AG04450 (cell line): ENCODE results near the gene MMP19. TPM values are rescaled to one million over a fixed set of nuclear protein-coding genes. Genes with fewer than 3 reads are reported as not detected.

Experiments used
- CTCF ChIA-PET: fragments of 300-600, 350-600 bp; formaldehyde crosslinking; extraction: SDS; loops from one replicate; lab custom pipeline; 2022; ENCODE audit warnings: antibody characterized with exemption, inconsistent platforms; lab: Charles Lee
- POLR2A ChIA-PET: fragments of 350-600 bp; formaldehyde crosslinking; extraction: SDS; loops from one replicate; lab custom pipeline; 2021; ENCODE audit warnings: antibody characterized with exemption, inconsistent platforms; lab: Yijun Ruan, JAX
- DNase-seq: peaks from one replicate; pipeline ENCODE4 v3.0.0-alpha.2; 2011; ENCODE audit warnings: low read depth, low spot score
- H3K27ac ChIP-seq: one replicate; pipeline ENCODE4 v1.5.1; 2012; ENCODE audit warnings: low read depth, low read length, control low read depth
- H3K27me3 ChIP-seq: one replicate; pipeline ENCODE4 v1.6.0; 2012; ENCODE audit warnings: low read length; ENCODE audit not compliant: control insufficient read depth, insufficient read depth
- H3K4me3 ChIP-seq: 2 replicates; pipeline ENCODE4 v1.5.1; 2011; ENCODE audit warnings: mild to moderate bottlenecking, low read depth, low read length, control low read depth
- H3K9me3 ChIP-seq: 2 replicates; pipeline ENCODE4 v1.5.1; 2012; ENCODE audit warnings: low read length; ENCODE audit not compliant: control insufficient read depth, insufficient read depth
- polyA plus RNA-seq: library from polyadenylated mRNA; depleted of rRNA; stranded (reverse); fragments of >200 nt; gene quantifications from 2 replicates; pipeline ENCODE4 v1.2.3, GENCODE V29; 2011
- TF ChIP-seq, protein P1 (sequence below): IDR thresholded peaks from 2 replicates; pipeline ENCODE4 v1.5.1; 2011; ENCODE audit warnings: low read depth, low read length, control low read depth, inconsistent platforms

MMP19 gene
- polyA plus RNA-seq, 1 experiment, result 43.8 TPM

DNA sequence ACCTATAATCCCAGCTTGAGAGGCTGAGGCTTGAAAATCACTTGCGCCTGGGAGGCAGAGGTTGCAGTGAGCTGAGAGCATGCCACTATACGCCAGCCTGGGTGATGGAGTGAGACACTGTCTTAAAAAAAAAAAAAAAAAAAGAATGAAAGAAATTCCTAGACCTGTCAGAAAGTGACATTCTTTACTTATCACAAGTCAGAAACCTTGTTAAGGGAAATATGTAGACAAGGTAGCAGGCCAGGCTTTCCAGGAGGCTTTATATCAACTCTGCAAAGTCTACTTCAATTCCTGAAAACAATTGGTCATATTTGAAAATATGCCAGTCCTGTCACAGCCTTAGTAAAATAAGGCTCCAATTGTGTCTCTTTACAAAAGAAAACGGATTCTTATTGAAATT, 19.1 kb upstream of the MMP19 start:
- TF ChIP-seq, protein P1, sequence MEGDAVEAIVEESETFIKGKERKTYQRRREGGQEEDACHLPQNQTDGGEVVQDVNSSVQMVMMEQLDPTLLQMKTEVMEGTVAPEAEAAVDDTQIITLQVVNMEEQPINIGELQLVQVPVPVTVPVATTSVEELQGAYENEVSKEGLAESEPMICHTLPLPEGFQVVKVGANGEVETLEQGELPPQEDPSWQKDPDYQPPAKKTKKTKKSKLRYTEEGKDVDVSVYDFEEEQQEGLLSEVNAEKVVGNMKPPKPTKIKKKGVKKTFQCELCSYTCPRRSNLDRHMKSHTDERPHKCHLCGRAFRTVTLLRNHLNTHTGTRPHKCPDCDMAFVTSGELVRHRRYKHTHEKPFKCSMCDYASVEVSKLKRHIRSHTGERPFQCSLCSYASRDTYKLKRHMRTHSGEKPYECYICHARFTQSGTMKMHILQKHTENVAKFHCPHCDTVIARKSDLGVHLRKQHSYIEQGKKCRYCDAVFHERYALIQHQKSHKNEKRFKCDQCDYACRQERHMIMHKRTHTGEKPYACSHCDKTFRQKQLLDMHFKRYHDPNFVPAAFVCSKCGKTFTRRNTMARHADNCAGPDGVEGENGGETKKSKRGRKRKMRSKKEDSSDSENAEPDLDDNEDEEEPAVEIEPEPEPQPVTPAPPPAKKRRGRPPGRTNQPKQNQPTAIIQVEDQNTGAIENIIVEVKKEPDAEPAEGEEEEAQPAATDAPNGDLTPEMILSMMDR, result no peak
- Histone ChIP-seq H3K27ac (no peak overlapping the region), H3K9me3 (peaks cover 3% of the 10 kb centered on the region), H3K4me3 (no peak overlapping the region), H3K27me3 (no peaks in the 10 kb centered on the region)
- DNase-seq, result no peak
- CTCF ChIA-PET, result no interaction called here
- POLR2A ChIA-PET, result no interaction called here

DNA sequence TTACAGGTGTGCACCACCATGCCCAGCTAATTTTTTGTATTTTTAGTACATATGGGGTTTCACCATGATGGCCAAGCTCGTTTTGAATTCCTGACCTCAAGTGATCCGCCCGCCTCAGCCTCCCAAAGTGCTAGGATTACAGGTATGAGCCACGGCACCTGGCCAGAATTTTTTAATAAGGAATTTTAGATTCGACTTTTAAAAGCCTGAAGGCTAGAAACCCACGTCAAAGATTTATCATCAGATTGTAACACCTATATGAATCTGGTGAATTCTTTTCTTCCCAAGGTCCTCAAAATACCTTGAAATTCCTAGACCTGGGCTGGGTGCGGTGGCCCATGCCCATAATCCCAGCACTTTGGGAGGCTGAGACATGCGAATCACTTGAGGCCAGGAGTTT, 18.7 kb upstream of the MMP19 start:
- CTCF ChIA-PET, result no interaction called here
- H3K9me3 ChIP-seq, result peaks cover 3% of the 10 kb centered on the region

DNA sequence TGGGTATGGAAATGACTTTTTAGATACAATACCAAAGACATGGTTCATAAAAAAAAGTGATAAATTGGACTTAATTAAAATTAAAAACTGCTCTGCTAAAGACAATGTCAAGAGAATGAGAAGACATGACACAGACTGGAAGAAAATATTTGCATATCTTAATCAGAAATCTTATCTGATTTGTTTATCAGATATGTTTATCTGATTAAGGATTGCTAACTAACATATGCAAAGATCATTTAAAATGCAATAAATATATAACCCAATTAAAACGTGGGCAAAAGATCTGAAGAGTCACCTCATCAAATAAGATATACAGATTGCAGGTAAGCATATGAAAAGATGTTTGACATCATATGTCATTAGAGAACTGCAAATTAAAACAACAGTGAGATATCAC, 10.0 kb upstream of the MMP19 start:
- CTCF ChIA-PET, result no interaction called here
- no peak overlapping the region for H3K27ac ChIP-seq
- POLR2A ChIA-PET, result interaction anchor here (0.6 kb wide), 1 partner anchor 130 kb away, joined by 3 read pairs; no protein-coding TSS in a partner anchor

More for the DNA sequence above, 18.7 kb upstream of the MMP19 start:
- POLR2A ChIA-PET, result no interaction called here
- H3K27ac ChIP-seq, result no peak overlapping the region
- no peak overlapping the region for H3K4me3 ChIP-seq
- no peak for DNase-seq
- TF ChIP-seq, protein P1, result no peak
- no peaks in the 10 kb centered on the region for H3K27me3 ChIP-seq

DNA sequence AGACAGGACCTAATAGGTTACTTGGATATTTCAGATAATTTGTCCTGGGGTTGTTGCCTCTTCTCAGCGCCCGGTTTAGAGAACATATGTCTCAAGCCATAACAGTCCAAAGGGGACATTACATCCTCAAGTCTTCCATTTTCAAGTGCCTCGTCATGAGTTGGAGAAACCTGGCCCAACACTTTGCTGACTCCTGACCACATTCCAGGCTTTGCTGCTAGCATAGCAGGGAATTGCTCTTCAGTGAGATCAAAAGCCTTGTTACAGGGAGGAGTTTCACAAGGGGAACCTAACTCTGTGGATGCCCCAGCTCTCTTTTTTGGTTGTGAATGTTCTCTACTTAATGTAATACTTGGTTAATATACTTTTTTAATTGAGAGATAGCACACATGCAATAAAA, 8.2 kb upstream of the MMP19 start:
- POLR2A ChIA-PET, result no interaction called here
- CTCF ChIA-PET, result interaction anchor here (1.0 kb wide), 1 partner anchor 79 kb away, joined by 4 read pairs; no protein-coding TSS in a partner anchor
- Histone ChIP-seq H3K27me3 (no peaks in the 10 kb centered on the region), H3K4me3 (no peak overlapping the region), H3K9me3 (no peaks in the 10 kb centered on the region), H3K27ac (no peak overlapping the region)
- DNase-seq, result no peak
- TF ChIP-seq, protein P1, result no peak

More for the DNA sequence above, 10.0 kb upstream of the MMP19 start:
- Histone ChIP-seq H3K27me3 (no peaks in the 10 kb centered on the region), H3K4me3 (no peak overlapping the region), H3K9me3 (no peaks in the 10 kb centered on the region)
- TF ChIP-seq, protein P1, result no peak
- DNase-seq, result no peak

DNA sequence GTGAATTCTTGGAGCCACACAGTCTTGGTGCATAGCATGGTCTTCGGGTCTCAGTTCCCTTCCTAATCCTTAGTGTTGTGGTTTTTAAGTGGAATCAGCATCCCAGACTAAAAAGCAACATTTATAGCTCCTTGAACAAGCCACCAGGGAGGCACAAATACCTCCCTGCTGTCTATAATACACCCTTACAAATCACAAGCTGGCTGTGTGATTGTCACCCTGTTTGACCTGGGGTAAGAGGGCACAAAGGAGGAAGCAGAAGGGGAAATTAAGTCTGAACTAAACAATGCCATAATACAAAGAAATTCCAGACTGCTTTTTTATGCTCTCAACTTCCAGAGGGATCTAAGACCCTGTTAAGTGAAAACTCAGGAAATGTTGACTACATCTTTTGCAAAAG, 7.7 kb upstream of the MMP19 start:
- CTCF ChIA-PET, result interaction anchor here (1.0 kb wide), 1 partner anchor 80 kb away, joined by 4 read pairs; no protein-coding TSS in a partner anchor
- H3K27ac ChIP-seq, result no peak overlapping the region
- TF ChIP-seq, protein P1, result no peak
- DNase-seq, result no peak
- no peaks in the 10 kb centered on the region for H3K9me3 ChIP-seq
- POLR2A ChIA-PET, result no interaction called here
- H3K4me3 ChIP-seq, result no peak overlapping the region
- H3K27me3 ChIP-seq, result no peaks in the 10 kb centered on the region
